Upper lobe of right lung (tissue), 1 donor: ENCODE results near the gene MAGEA1. TPM values are rescaled to one million over a fixed set of nuclear protein-coding genes. Genes with fewer than 3 reads are reported as not detected.
"Not testable (repeated sequence)": the region's sequence is repeated elsewhere in the genome, so short reads cannot be mapped to it uniquely, and the experiment has no call there.

ENCODE experiments used
- ATAC-seq: fragments of 200-7000 bp; cut with Tn5 transposase; one replicate; pipeline ENCODE4 v1.9.1; 2020; ENCODE audit warnings: mild to moderate bottlenecking, moderate library complexity
- DNase-seq: peaks from one replicate; pipeline ENCODE4 v3.0.0-alpha.2; 2020
- H3K27ac ChIP-seq: fragments of 200-600 bp; one replicate; pipeline ENCODE4 v1.8.0; 2022
- H3K27me3 ChIP-seq: fragments of 200-600 bp; one replicate; pipeline ENCODE4 v1.8.0; 2022; ENCODE audit warnings: mild to moderate bottlenecking
- H3K36me3 ChIP-seq: fragments of 200-600 bp; one replicate; pipeline ENCODE4 v1.8.0; 2022
- H3K4me1 ChIP-seq: fragments of 200-600 bp; one replicate; pipeline ENCODE4 v1.8.0; 2022
- H3K4me3 ChIP-seq: fragments of 200-600 bp; one replicate; pipeline ENCODE4 v1.8.0; 2022; ENCODE audit warnings: mild to moderate bottlenecking
- H3K9me3 ChIP-seq: fragments of 200-600 bp; one replicate; pipeline ENCODE4 v1.8.0; 2022
- CTCF ChIP-seq: fragments of 200-600 bp; IDR thresholded peaks from one replicate; pipeline ENCODE4 v1.8.0; 2022; ENCODE audit warnings: antibody characterized with exemption
- intact Hi-C: fragments of 100-400 bp; cut with DNase I; formaldehyde crosslinking; loops from one replicate; pipeline ENCODE4 v1.11.0; 2022
- long read RNA-seq: library from polyadenylated mRNA; unstranded; transcript quantifications from one replicate; pipeline ENCODE4 v2.0.0, GENCODE V29; 2021
- total RNA-seq: library from RNA; stranded (reverse); fragmentation: NEBNext Ultra II Directional; extraction: Animal tissue kit (Norgen Biotek cat#: 25700); gene quantifications from one replicate; pipeline ENCODE4 v1.2.1, GENCODE V29; 2021
- donor health status: DM: no; HTN: yes; CAD: no; lungs with severe emphysema.

MAGEA1 gene
- not detected for total RNA-seq
- long read RNA-seq = 0 reads

GRCh38 chrX:153179131-153179530 lies at the start of gene MAGEA1:
Gene MAGEA1, plus strand, starts transcription at chrX:153179284. Its CDS starts 3,106 bp downstream, at chrX:153182390.
- no peak for TF ChIP-seq CTCF
- Histone ChIP-seq H3K9me3 (no peaks in the 10 kb centered on the region), H3K27me3 (no peaks in the 10 kb centered on the region), H3K27ac (no peak within 1 kb of the TSS), H3K4me3 (no peak within 1 kb of the TSS), H3K4me1 (no peaks in the 10 kb centered on the region), H3K36me3 (no peaks in the 10 kb centered on the region)
- DNase-seq (no peak), ATAC-seq (no peak)
- intact Hi-C loops = no loop called here

- H3K27ac ChIP-seq, H3K9me3 ChIP-seq, H3K4me3 ChIP-seq, intact Hi-C loops, DNase-seq, H3K36me3 ChIP-seq, ATAC-seq, H3K27me3 ChIP-seq, H3K4me1 ChIP-seq: not testable (repeated sequence)
Observed at GRCh38 chrX:153132924-153133323, 46.2 kb upstream of the MAGEA1 start.

- peak; percentile 86 for ATAC-seq
Observed at GRCh38 chrX:153139074-153139473, 40.0 kb upstream of the MAGEA1 start.

GRCh38 chrX:153146288-153146687 lies 32.8 kb upstream of the MAGEA1 start:
- H3K27me3 ChIP-seq, H3K9me3 ChIP-seq, H3K27ac ChIP-seq, H3K4me1 ChIP-seq, ATAC-seq, intact Hi-C loops, DNase-seq, H3K36me3 ChIP-seq, H3K4me3 ChIP-seq: not testable (repeated sequence)

More at GRCh38 chrX:153139074-153139473, 40.0 kb upstream of the MAGEA1 start:
- H3K4me1 ChIP-seq, intact Hi-C loops, H3K27me3 ChIP-seq, H3K9me3 ChIP-seq, H3K4me3 ChIP-seq, H3K36me3 ChIP-seq, H3K27ac ChIP-seq, DNase-seq: not testable (repeated sequence)

- Histone ChIP-seq H3K27me3 (no peaks in the 10 kb centered on the region), H3K36me3 (no peaks in the 10 kb centered on the region), H3K27ac (no peak overlapping the region), H3K9me3 (no peaks in the 10 kb centered on the region), H3K4me1 (no peaks in the 10 kb centered on the region), H3K4me3 (no peak overlapping the region)
- ATAC-seq = no peak
- TF ChIP-seq CTCF = no peak
- intact Hi-C loops = no loop called here
- DNase-seq = no peak
Observed at GRCh38 chrX:153153516-153153915, 25.6 kb upstream of the MAGEA1 start.

- no peaks in the 10 kb centered on the region for H3K27me3 ChIP-seq
- ATAC-seq = no peak
- H3K4me3 ChIP-seq = no peak overlapping the region
Observed at GRCh38 chrX:153157450-153157849, 21.6 kb upstream of the MAGEA1 start.

GRCh38 chrX:153158319-153158718 lies 20.8 kb upstream of the MAGEA1 start:
- ATAC-seq (no peak), DNase-seq (no peak)
- Histone ChIP-seq H3K27me3 (no peaks in the 10 kb centered on the region), H3K9me3 (no peaks in the 10 kb centered on the region), H3K4me3 (no peak overlapping the region), H3K27ac (no peak overlapping the region), H3K36me3 (no peaks in the 10 kb centered on the region), H3K4me1 (no peaks in the 10 kb centered on the region)
- no peak for TF ChIP-seq CTCF
- intact Hi-C loops = no loop called here

More at GRCh38 chrX:153157450-153157849, 21.6 kb upstream of the MAGEA1 start:
- no peaks in the 10 kb centered on the region for H3K9me3 ChIP-seq
- TF ChIP-seq CTCF = no peak
- H3K4me1 ChIP-seq = no peaks in the 10 kb centered on the region
- no peak overlapping the region for H3K27ac ChIP-seq
- H3K36me3 ChIP-seq = no peaks in the 10 kb centered on the region
- intact Hi-C loops = no loop called here
- DNase-seq = no peak
